Measurements from ENCODE around the gene MKRN1. TPM values are rescaled to one million over a fixed set of nuclear protein-coding genes. Genes with fewer than 3 reads are reported as not detected.
"Not testable (repeated sequence)": the region's sequence is repeated elsewhere in the genome, so short reads cannot be mapped to it uniquely, and the experiment has no call there.

Gene MKRN1
- total RNA-seq, 2 experiments from 2014 or later = 51.5 to 53.9 TPM

GRCh38 chr7:140507556-140507955 lies 28.3 kb upstream of the MKRN1 start:
- POLR2A ChIA-PET; H3K36me3 Mint-ChIP-seq (ENCODE audit: low read depth): not testable (repeated sequence)

GRCh38 chr7:140506788-140507464 lies 27.6 kb upstream of the MKRN1 start:
- no peak for DNase-seq
- Mint-ChIP-seq H3K4me3 (no peak overlapping the region), H3K36me3 (ENCODE audit: low read depth) (no peaks in the 10 kb centered on the region), H3K27ac (no peak overlapping the region), H3K4me1 (ENCODE audit: low read depth) (no peaks in the 10 kb centered on the region), H3K27me3 (ENCODE audit: low read depth) (no peaks in the 10 kb centered on the region), H3K9me3 (ENCODE audit: insufficient read depth) (no peaks in the 10 kb centered on the region)
- POLR2A ChIA-PET = no interaction called here
- CTCF ChIA-PET = no interaction called here
- ATAC-seq = no peak

More at GRCh38 chr7:140507556-140507955, 28.3 kb upstream of the MKRN1 start:
- H3K27me3 Mint-ChIP-seq (ENCODE audit: low read depth); CTCF ChIA-PET; H3K9me3 Mint-ChIP-seq (ENCODE audit: insufficient read depth); DNase-seq; ATAC-seq; H3K4me1 Mint-ChIP-seq (ENCODE audit: low read depth); H3K4me3 Mint-ChIP-seq; H3K27ac Mint-ChIP-seq: not testable (repeated sequence)

DNA sequence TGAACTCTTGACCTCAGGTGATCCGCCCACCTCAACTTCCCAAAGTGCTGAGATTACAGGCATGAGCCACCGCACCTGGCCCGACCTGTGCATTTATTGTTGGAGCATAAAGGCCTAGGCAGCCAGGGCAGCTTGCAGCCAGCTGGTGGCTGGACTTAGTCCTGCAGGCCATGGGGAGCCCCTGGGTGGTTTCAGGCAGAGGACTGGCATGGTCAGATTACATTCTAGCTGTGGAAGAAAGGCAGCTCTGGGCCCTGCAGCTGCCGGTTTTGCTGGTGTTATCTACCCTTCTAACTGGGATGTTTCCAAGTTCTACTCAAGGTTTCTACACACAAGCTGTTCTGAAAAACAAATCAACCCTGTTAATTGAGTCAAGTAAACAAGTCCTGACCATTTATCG lies 22.7 kb upstream of the MKRN1 start:
- ChIA-PET POLR2A (no interaction called here), CTCF (interaction anchor here (0.6 to 1.1 kb wide), 2 partner anchors 24 to 1080 kb away, joined by 3 read pairs; no protein-coding TSS in a partner anchor)
- no peaks in the 10 kb centered on the region for H3K36me3 Mint-ChIP-seq (ENCODE audit: low read depth)
- H3K27me3 Mint-ChIP-seq (ENCODE audit: low read depth) = no peaks in the 10 kb centered on the region
- H3K4me3 Mint-ChIP-seq = no peak overlapping the region
- no peaks in the 10 kb centered on the region for H3K9me3 Mint-ChIP-seq (ENCODE audit: insufficient read depth)
- DNase-seq = no peak
- no peaks in the 10 kb centered on the region for H3K4me1 Mint-ChIP-seq (ENCODE audit: low read depth)
- H3K27ac Mint-ChIP-seq = no peak overlapping the region
- no peak for ATAC-seq

DNA sequence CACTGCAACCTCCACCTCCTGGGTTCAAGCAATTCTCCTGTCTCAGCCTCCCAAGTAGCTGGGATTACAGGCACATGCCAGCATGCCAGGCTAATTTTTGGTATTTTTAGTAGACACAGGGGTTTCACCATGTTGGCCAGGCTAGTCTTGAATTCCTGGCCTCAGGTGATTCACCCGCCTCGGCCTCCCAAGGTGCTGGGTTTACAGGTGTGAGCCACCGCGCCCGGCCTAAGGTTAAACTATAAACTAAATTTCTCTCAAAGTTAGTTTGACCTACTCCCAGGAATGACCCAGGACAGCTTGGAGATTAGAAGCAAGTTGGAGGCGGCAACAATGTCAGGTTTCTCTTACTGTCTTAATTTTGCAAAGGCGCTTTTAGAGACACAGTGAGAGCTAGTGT lies 18.5 kb upstream of the MKRN1 start:
- H3K27ac Mint-ChIP-seq; H3K4me3 Mint-ChIP-seq; H3K4me1 Mint-ChIP-seq (ENCODE audit: low read depth); CTCF ChIA-PET; H3K36me3 Mint-ChIP-seq (ENCODE audit: low read depth); ATAC-seq; H3K9me3 Mint-ChIP-seq (ENCODE audit: insufficient read depth); H3K27me3 Mint-ChIP-seq (ENCODE audit: low read depth); DNase-seq: not testable (repeated sequence)
- POLR2A ChIA-PET = interaction anchor here (0.8 kb wide), 1 partner anchor 33 kb away, joined by 3 read pairs; no protein-coding TSS in a partner anchor

- Mint-ChIP-seq H3K9me3 (ENCODE audit: insufficient read depth) (no peaks in the 10 kb centered on the region), H3K4me1 (ENCODE audit: low read depth) (no peaks in the 10 kb centered on the region), H3K36me3 (ENCODE audit: low read depth) (no peaks in the 10 kb centered on the region), H3K27ac (no peak overlapping the region), H3K4me3 (no peak overlapping the region), H3K27me3 (ENCODE audit: low read depth) (no peaks in the 10 kb centered on the region)
- ATAC-seq (no peak), DNase-seq (no peak)
- CTCF ChIA-PET = no interaction called here
- POLR2A ChIA-PET = interaction anchor here (0.8 kb wide), 1 partner anchor 33 kb away, joined by 3 read pairs; no protein-coding TSS in a partner anchor
Measured at GRCh38 chr7:140497241-140497769, 18.0 kb upstream of the MKRN1 start.

- no peaks in the 10 kb centered on the region for H3K9me3 Mint-ChIP-seq (ENCODE audit: insufficient read depth)
- no peaks in the 10 kb centered on the region for H3K4me1 Mint-ChIP-seq (ENCODE audit: low read depth)
- H3K27me3 Mint-ChIP-seq (ENCODE audit: low read depth) = no peaks in the 10 kb centered on the region
- CTCF ChIA-PET = no interaction called here
- POLR2A ChIA-PET = no interaction called here
- H3K27ac Mint-ChIP-seq = no peak overlapping the region
- no peaks in the 10 kb centered on the region for H3K36me3 Mint-ChIP-seq (ENCODE audit: low read depth)
- ATAC-seq (no peak), DNase-seq (no peak)
- no peak overlapping the region for H3K4me3 Mint-ChIP-seq
Measured at GRCh38 chr7:140495514-140496097, 16.3 kb upstream of the MKRN1 start.

DNA sequence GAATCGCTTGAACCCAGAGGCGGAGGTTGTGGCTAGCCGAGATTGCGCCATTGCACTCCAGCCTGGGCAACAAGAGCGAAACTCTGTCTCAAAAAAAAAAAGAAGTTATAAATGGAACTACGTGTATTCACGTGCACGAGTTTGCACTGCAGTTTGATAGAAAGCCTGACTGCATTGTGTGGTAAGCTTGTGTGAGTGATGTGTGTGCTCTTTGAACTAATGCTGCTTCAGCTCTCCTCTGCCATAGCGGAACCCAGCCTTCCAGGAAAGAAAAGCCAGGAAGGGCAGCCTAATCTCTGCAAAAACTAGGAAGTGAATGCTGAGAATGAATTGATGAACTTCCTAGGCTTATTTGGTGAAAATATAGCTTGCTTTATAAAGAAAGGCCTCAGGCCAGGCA lies 15.6 kb upstream of the MKRN1 start:
- POLR2A ChIA-PET = no interaction called here
- no peaks in the 10 kb centered on the region for H3K27me3 Mint-ChIP-seq (ENCODE audit: low read depth)

DNA sequence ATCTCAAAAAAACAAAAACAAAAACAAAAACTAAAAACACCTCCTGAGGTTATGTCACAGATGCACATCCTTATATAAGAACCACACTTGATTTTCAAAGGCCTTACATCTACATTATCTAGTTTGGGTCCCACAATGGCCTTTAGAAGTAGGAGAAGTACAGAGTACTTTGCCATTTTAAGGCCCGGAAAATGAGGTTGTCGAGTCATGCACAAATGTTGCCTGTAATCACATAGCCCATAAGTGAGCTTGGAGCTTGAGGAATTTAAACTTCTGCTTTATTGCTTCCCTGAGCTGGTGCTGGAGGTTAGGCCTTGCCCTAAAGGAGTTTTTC lies 9.7 kb upstream of the MKRN1 start:
- no peak for DNase-seq
- H3K4me1 Mint-ChIP-seq (ENCODE audit: low read depth) = no peaks in the 10 kb centered on the region
- H3K27ac Mint-ChIP-seq = no peak overlapping the region
- no peaks in the 10 kb centered on the region for H3K9me3 Mint-ChIP-seq (ENCODE audit: insufficient read depth)
- POLR2A ChIA-PET = no interaction called here
- no peak for ATAC-seq
- H3K4me3 Mint-ChIP-seq = no peak overlapping the region
- no peaks in the 10 kb centered on the region for H3K36me3 Mint-ChIP-seq (ENCODE audit: low read depth)
- CTCF ChIA-PET = interaction anchor here (3.7 kb wide), 1 partner anchor 13 kb away, joined by 20 read pairs; no protein-coding TSS in a partner anchor
- H3K27me3 Mint-ChIP-seq (ENCODE audit: low read depth) = peaks cover 7% of the 10 kb centered on the region

More for the DNA sequence above, 15.6 kb upstream of the MKRN1 start:
- H3K27ac Mint-ChIP-seq = no peak overlapping the region
- no peak for DNase-seq
- H3K4me1 Mint-ChIP-seq (ENCODE audit: low read depth) = no peaks in the 10 kb centered on the region
- no peaks in the 10 kb centered on the region for H3K9me3 Mint-ChIP-seq (ENCODE audit: insufficient read depth)
- ATAC-seq = no peak
- no peaks in the 10 kb centered on the region for H3K36me3 Mint-ChIP-seq (ENCODE audit: low read depth)
- CTCF ChIA-PET = interaction anchor here (1.2 kb wide), 1 partner anchor 158 kb away, joined by 3 read pairs; no protein-coding TSS in a partner anchor
- H3K4me3 Mint-ChIP-seq = no peak overlapping the region

DNA sequence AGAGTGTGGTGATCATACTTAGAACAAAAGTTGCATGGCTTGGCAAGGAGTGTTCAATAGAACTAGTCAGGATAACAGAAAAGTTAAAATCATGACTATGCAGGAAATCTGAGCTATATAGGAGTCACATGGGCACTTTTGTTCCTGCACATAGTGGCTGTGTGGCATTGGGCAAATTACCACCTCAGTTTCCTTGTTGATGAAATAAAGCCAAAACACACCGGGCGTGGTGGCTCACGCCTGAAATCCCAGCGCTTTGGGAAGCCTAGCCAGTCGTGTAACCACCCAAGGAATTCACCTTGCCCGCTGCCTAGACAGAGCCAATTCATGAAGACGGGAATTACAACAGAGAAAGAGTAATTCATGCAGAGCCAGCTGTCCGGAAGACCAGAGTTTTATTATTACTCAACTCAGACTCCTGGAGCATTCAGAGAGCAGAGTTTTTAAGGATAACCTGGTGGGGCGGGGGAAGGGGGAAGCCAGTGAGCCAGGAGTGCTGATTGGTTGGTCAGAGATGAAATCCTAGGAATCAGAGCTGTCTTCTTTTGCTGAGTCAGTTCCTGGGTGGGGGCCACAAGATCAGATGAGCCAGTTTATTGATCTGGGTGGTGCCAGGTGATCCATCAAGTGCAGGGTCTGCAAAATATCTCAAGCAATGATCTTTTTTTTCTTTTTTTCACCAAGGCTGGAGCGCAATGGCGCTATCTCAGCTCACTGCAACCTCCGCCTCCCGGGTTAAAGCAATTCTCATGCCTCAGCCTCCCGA lies 6.4 kb upstream of the MKRN1 start:
- Mint-ChIP-seq H3K36me3 (ENCODE audit: low read depth) (no peaks in the 10 kb centered on the region), H3K9me3 (ENCODE audit: insufficient read depth) (no peaks in the 10 kb centered on the region), H3K27me3 (ENCODE audit: low read depth) (peaks cover 17% of the 10 kb centered on the region), H3K4me1 (ENCODE audit: low read depth) (no peaks in the 10 kb centered on the region), H3K4me3 (no peak overlapping the region), H3K27ac (no peak overlapping the region)
- POLR2A ChIA-PET = no interaction called here
- ATAC-seq (no peak), DNase-seq (no peak)
- CTCF ChIA-PET = interaction anchor here (3.7 kb wide), 1 partner anchor 10 kb away, joined by 20 read pairs; no protein-coding TSS in a partner anchor

- Mint-ChIP-seq H3K27me3 (ENCODE audit: low read depth) (peaks cover 17% of the 10 kb centered on the region), H3K36me3 (ENCODE audit: low read depth) (no peaks in the 10 kb centered on the region), H3K9me3 (ENCODE audit: insufficient read depth) (no peaks in the 10 kb centered on the region), H3K4me3 (no peak overlapping the region), H3K4me1 (ENCODE audit: low read depth) (no peaks in the 10 kb centered on the region), H3K27ac (no peak overlapping the region)
- ChIA-PET CTCF (no interaction called here), POLR2A (no interaction called here)
- no peak for DNase-seq
- ATAC-seq = no peak
Measured at GRCh38 chr7:140484951-140485499, 5.7 kb upstream of the MKRN1 start.

GRCh38 chr7:140484479-140484878 lies 5.2 kb upstream of the MKRN1 start:
- DNase-seq (no peak), ATAC-seq (no peak)
- ChIA-PET CTCF (no interaction called here), POLR2A (no interaction called here)
- Mint-ChIP-seq H3K27ac (no peak overlapping the region), H3K4me1 (ENCODE audit: low read depth) (peaks cover 5% of the 10 kb centered on the region), H3K9me3 (ENCODE audit: insufficient read depth) (no peaks in the 10 kb centered on the region), H3K36me3 (ENCODE audit: low read depth) (no peaks in the 10 kb centered on the region), H3K27me3 (ENCODE audit: low read depth) (peaks cover 17% of the 10 kb centered on the region), H3K4me3 (no peak overlapping the region)

DNA sequence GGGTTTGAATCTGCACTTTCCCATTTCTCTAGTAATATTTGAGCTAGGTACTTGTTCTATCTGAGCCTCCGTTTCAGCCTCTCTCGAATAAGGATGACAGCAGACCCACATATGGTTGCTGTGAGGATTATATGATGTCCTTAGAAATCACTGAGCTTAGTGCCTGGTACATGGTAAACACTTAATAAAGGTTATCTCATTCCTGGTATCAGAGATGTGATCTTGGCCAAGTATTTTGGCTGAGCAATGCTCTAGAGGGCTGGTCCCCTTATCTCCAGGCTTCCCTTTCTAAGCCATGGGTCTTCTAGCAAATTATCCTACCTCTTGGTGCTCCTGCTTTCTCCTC lies 407 bp upstream of the MKRN1 start:
- peaks cover 10% of the 10 kb centered on the region for H3K27me3 Mint-ChIP-seq (ENCODE audit: low read depth)
- no peak for DNase-seq
- no peaks in the 10 kb centered on the region for H3K9me3 Mint-ChIP-seq (ENCODE audit: insufficient read depth)
- peak overlapping the region; percentile 98 for H3K4me3 Mint-ChIP-seq
- POLR2A ChIA-PET = interaction anchor here (0.6 to 0.9 kb wide), 2 partner anchors 94 to 984 kb away, joined by 3 read pairs; no protein-coding TSS in a partner anchor
- peaks cover 32% of the 10 kb centered on the region for H3K4me1 Mint-ChIP-seq (ENCODE audit: low read depth)
- peaks cover 2% of the 10 kb centered on the region for H3K36me3 Mint-ChIP-seq (ENCODE audit: low read depth)
- no peak for ATAC-seq
- CTCF ChIA-PET = interaction anchor here (0.7 kb wide), 1 partner anchor 85 kb away, joined by 3 read pairs; no protein-coding TSS in a partner anchor
- H3K27ac Mint-ChIP-seq = peak overlapping the region; percentile 98
